Measurements from ENCODE around the gene C8G.

The C8G gene

GRCh38 chr9:136910901-136911245, 34.2 kb upstream of the C8G start:
- peaks cover 16% of the 10 kb centered on the region for H3K36me3 Mint-ChIP-seq
- DNase-seq (ENCODE audit: low spot score in 2 of 2) (no peak), ATAC-seq (ENCODE audit: low read depth) (no peak)
- no peak overlapping the region for H3K27ac Mint-ChIP-seq
- H3K9me3 Mint-ChIP-seq: no peaks in the 10 kb centered on the region
- no peak overlapping the region for H3K4me3 Mint-ChIP-seq
- no peaks in the 10 kb centered on the region for H3K27me3 Mint-ChIP-seq
- no peaks in the 10 kb centered on the region for H3K4me1 Mint-ChIP-seq

DNA sequence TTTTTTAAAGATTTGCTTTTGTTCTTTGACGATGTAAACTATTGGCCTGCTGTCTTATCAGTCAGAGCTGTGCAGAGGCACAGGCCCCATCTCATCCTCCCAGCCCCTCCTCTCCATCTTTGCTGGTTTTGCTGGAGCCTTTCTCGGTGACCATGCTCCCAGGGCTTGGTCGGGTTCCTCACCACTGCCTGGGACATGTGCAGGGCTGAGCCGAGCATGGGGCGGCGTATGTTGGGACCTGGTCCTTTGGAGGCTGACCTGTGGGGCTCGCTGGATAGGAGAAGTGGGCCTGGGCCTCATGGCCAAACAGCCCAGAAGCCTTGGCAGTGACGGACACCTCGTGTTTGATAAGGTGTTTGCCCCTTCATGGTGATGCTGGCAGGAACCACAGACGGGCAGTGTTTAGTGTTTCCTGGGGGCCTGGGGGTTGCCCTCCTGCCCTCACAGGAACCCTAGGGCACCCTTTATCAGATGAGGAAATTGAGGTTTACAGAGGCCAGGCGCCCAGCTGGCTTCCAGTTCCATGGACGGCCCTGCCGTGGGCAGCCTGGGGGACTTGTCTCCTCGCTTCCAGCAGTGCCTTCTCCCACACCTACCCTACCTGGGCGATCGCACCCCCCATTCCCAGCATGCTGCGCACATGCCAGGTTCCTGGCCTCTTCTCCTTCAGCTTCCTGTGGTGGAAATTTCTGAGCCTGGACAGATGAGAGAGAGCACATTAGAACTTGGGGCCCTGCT, 31.2 kb upstream of the C8G start:
- ATAC-seq (ENCODE audit: low read depth) (no peak), DNase-seq (ENCODE audit: low spot score in 2 of 2) (no peak)
- H3K27ac Mint-ChIP-seq: no peak overlapping the region
- H3K4me1 Mint-ChIP-seq: peaks cover 4% of the 10 kb centered on the region
- peaks cover 24% of the 10 kb centered on the region for H3K36me3 Mint-ChIP-seq
- no peaks in the 10 kb centered on the region for H3K27me3 Mint-ChIP-seq
- H3K4me3 Mint-ChIP-seq: no peak overlapping the region
- no peaks in the 10 kb centered on the region for H3K9me3 Mint-ChIP-seq

DNA sequence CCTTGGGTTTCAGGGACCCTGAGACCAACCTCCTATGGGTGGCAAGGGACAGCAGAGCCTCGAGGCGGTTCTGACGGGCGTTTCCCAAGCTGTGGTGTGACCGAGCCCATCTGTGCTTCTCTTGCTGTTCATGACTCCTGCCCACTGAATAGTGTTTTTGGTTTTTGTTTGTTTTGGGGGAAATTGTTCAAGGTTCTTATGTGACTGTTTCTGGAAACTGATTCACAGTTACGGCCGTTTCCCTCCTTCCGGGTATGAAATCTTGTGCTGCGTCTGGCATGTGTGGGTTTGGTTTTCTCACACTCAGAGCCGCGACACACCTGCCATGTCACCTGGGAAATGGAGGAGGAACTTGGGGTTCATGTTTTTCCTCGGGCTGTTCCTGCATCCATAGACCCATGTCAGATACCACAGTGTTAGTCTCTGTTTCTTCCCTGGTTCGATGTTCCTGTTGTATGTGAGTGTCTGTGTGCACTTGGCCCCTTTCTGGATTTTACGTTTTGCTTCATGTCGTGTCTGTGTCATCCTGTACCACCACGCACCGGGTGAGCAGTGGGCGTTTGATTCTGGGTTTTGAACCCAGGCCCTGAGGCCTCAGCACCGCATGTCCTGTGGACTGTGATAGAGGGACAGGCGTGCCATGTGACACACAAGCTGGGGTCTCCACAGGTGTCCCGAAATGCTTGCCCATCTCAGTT, 29.3 kb upstream of the C8G start:
- no peak overlapping the region for H3K27ac Mint-ChIP-seq
- peaks cover 4% of the 10 kb centered on the region for H3K4me1 Mint-ChIP-seq
- peaks cover 31% of the 10 kb centered on the region for H3K36me3 Mint-ChIP-seq
- H3K9me3 Mint-ChIP-seq: no peaks in the 10 kb centered on the region
- no peak for DNase-seq (ENCODE audit: low spot score in 2 of 2)
- no peaks in the 10 kb centered on the region for H3K27me3 Mint-ChIP-seq
- ATAC-seq (ENCODE audit: low read depth): no peak
- no peak overlapping the region for H3K4me3 Mint-ChIP-seq

DNA sequence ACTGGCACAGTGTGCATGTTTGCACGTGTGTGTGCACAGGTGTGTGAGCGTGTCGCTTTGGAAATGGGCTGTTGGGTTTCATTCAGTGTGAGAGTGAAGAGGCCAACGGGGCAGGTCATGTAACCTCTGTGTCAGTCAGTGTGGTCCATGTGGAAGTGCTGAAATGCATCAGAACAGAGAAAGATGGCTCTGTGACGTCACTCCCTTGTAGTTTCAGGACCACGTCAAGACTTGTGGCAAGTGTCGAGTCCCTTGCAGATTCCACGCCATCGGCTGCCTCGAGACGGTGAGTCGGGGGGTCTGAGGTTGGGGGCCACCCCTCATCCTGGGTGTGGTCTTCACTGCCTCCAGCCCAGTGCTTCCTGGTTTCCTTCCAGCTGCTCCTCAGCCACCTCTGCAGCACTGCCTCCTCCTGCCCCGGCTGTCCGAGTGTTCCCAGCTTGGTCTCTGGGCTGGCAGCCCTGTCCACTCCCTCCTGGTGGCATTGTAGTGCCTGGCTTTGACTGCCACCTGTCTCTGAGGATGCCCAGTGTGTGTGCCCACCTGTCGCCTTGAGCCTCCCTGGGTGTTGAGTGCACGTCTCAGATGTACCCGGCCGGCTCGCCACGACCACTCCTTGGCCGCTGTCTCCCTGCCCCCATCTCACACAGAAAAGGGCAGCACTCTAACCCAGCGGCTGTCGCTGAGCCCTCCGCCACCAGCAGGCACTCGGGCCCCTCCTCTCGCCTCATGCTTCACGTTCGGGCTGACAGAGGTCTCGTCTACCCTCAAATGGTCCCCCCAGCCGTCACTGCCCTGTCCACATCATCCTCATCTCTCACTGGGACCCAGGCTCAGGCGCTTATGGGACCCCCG, 28.5 kb upstream of the C8G start:
- H3K9me3 Mint-ChIP-seq: no peaks in the 10 kb centered on the region
- H3K36me3 Mint-ChIP-seq: peaks cover 31% of the 10 kb centered on the region
- no peak for ATAC-seq (ENCODE audit: low read depth)
- no peak overlapping the region for H3K27ac Mint-ChIP-seq
- DNase-seq (ENCODE audit: low spot score in 2 of 2): no peak
- no peak overlapping the region for H3K4me3 Mint-ChIP-seq
- H3K27me3 Mint-ChIP-seq: no peaks in the 10 kb centered on the region
- peaks cover 4% of the 10 kb centered on the region for H3K4me1 Mint-ChIP-seq

DNA sequence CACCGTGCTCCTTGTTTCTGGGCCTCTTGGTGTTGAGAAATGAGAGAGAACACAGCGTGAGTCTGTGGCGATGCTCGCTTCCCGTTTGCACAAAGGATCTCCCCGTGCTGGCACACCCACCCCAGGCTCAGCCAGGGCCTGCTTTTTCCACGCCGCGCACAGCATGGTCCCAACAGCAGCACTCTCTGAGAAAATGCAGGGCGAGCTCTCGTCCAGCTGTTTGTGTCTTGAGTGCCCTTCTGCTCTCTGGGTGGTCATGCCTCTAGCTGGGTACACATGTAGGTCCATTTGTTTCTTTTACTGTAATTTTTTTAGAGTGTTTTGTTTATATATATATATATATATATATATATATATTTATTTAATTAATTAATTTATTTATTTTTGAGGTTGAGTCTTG, 27.1 kb upstream of the C8G start:
- Mint-ChIP-seq H3K27ac (no peak overlapping the region), H3K4me3 (no peak overlapping the region)
- no peak for ATAC-seq (ENCODE audit: low read depth)

DNA sequence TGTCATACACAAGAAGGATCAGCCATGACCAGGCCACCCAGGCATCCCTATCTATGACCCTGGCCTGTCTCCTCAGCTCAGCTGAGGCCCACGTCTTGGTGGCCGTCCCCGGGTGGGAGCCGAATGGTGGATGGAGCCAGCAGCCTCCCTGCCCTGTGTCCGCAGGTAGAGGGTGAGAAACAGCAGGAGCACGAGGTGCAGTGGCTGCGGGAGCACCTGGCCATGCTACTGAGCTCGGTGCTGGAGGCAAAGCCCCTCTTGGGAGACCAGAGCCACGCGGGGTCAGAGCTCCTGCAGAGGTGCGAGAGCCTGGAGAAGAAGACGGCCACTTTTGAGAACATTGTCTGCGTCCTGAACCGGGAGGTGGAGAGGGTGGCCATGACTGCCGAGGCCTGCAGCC, 25.0 kb upstream of the C8G start:
- Mint-ChIP-seq H3K27ac (no peak overlapping the region), H3K4me3 (no peak overlapping the region), H3K36me3 (peaks cover 35% of the 10 kb centered on the region), H3K4me1 (peaks cover 6% of the 10 kb centered on the region), H3K9me3 (no peaks in the 10 kb centered on the region), H3K27me3 (no peaks in the 10 kb centered on the region)
- no peak for DNase-seq (ENCODE audit: low spot score in 2 of 2)
- ATAC-seq (ENCODE audit: low read depth): no peak

More for the DNA sequence above, 27.1 kb upstream of the C8G start:
- Mint-ChIP-seq H3K36me3 (peaks cover 35% of the 10 kb centered on the region), H3K27me3 (no peaks in the 10 kb centered on the region), H3K9me3 (no peaks in the 10 kb centered on the region), H3K4me1 (peaks cover 4% of the 10 kb centered on the region)
- DNase-seq (ENCODE audit: low spot score in 2 of 2): no peak

GRCh38 chr9:136920734-136921231, 24.3 kb upstream of the C8G start:
- peaks cover 6% of the 10 kb centered on the region for H3K4me1 Mint-ChIP-seq
- H3K27ac Mint-ChIP-seq: no peak overlapping the region
- no peak overlapping the region for H3K4me3 Mint-ChIP-seq
- H3K9me3 Mint-ChIP-seq: no peaks in the 10 kb centered on the region
- H3K27me3 Mint-ChIP-seq: no peaks in the 10 kb centered on the region
- peaks cover 34% of the 10 kb centered on the region for H3K36me3 Mint-ChIP-seq
- no peak for ATAC-seq (ENCODE audit: low read depth)
- DNase-seq (ENCODE audit: low spot score in 2 of 2): no peak

DNA sequence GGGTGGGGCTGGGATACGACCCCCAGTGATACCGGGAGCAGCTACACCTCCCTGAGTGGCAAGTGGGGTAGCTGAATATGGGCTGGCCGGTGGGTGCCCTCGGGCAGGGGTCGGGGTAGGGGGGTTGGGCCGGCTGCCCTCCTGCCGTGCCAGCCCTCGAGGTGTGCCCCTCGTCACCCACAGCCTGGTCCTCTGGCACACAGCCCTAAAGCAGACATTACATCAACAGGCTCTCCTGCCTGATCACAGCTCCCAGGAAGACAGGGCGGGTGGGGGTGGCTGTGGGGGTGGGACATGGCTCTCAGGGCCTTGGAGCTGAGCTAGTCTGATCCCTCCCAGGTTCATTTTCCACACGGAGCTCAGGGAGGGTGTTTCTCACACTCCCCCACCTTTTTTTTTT, 23.7 kb upstream of the C8G start:
- H3K4me3 Mint-ChIP-seq: no peak overlapping the region
- H3K27me3 Mint-ChIP-seq: no peaks in the 10 kb centered on the region
- peaks cover 6% of the 10 kb centered on the region for H3K4me1 Mint-ChIP-seq
- no peaks in the 10 kb centered on the region for H3K9me3 Mint-ChIP-seq
- DNase-seq (ENCODE audit: low spot score in 2 of 2): no peak
- no peak overlapping the region for H3K27ac Mint-ChIP-seq
- peaks cover 32% of the 10 kb centered on the region for H3K36me3 Mint-ChIP-seq
- ATAC-seq (ENCODE audit: low read depth): no peak

DNA sequence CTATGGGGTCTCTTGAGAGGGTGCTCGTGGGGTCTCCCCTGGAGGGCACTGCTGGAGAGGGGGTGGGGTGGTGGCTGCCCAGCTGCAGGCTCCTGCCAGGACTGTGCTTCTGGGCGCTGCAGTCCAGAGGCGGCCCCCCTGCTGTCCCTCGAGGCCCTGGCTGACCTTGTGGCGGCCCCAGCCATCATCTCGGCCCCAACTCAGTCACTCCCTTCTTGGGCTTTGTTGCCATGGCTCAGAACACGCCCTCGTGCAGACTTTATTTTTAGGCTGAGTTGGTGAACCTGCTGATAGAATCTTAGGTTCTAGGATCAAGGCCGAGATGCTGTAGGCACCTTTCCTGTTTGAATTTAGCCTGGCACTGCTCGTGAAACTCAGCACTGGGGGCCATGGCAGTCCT, 23.3 kb upstream of the C8G start:
- no peaks in the 10 kb centered on the region for H3K27me3 Mint-ChIP-seq
- no peak for DNase-seq (ENCODE audit: low spot score in 2 of 2)
- H3K36me3 Mint-ChIP-seq: peaks cover 32% of the 10 kb centered on the region
- H3K9me3 Mint-ChIP-seq: no peaks in the 10 kb centered on the region
- no peak overlapping the region for H3K4me3 Mint-ChIP-seq
- no peak for ATAC-seq (ENCODE audit: low read depth)
- H3K27ac Mint-ChIP-seq: no peak overlapping the region
- H3K4me1 Mint-ChIP-seq: peaks cover 6% of the 10 kb centered on the region

- no peaks in the 10 kb centered on the region for H3K9me3 Mint-ChIP-seq
- no peak overlapping the region for H3K4me3 Mint-ChIP-seq
- DNase-seq (ENCODE audit: low spot score in 2 of 2): no peak
- no peak overlapping the region for H3K27ac Mint-ChIP-seq
- H3K27me3 Mint-ChIP-seq: no peaks in the 10 kb centered on the region
- peaks cover 25% of the 10 kb centered on the region for H3K36me3 Mint-ChIP-seq
- no peak for ATAC-seq (ENCODE audit: low read depth)
- H3K4me1 Mint-ChIP-seq: peaks cover 2% of the 10 kb centered on the region
Observed at GRCh38 chr9:136922540-136922939, 22.5 kb upstream of the C8G start.

- no peaks in the 10 kb centered on the region for H3K9me3 Mint-ChIP-seq
- ATAC-seq (ENCODE audit: low read depth): no peak
- no peak overlapping the region for H3K27ac Mint-ChIP-seq
- peaks cover 22% of the 10 kb centered on the region for H3K36me3 Mint-ChIP-seq
- no peak overlapping the region for H3K4me3 Mint-ChIP-seq
- H3K4me1 Mint-ChIP-seq: peaks cover 5% of the 10 kb centered on the region
- no peaks in the 10 kb centered on the region for H3K27me3 Mint-ChIP-seq
- DNase-seq (ENCODE audit: low spot score in 2 of 2): no peak
Observed at GRCh38 chr9:136923881-136924280, 21.2 kb upstream of the C8G start.

GRCh38 chr9:136925414-136926153, 19.5 kb upstream of the C8G start:
- no peak overlapping the region for H3K27ac Mint-ChIP-seq
- H3K4me3 Mint-ChIP-seq: no peak overlapping the region
- no peaks in the 10 kb centered on the region for H3K9me3 Mint-ChIP-seq
- H3K36me3 Mint-ChIP-seq: peaks cover 11% of the 10 kb centered on the region
- H3K27me3 Mint-ChIP-seq: no peaks in the 10 kb centered on the region
- DNase-seq (ENCODE audit: low spot score in 2 of 2) (no peak), ATAC-seq (ENCODE audit: low read depth) (no peak)
- peaks cover 5% of the 10 kb centered on the region for H3K4me1 Mint-ChIP-seq

DNA sequence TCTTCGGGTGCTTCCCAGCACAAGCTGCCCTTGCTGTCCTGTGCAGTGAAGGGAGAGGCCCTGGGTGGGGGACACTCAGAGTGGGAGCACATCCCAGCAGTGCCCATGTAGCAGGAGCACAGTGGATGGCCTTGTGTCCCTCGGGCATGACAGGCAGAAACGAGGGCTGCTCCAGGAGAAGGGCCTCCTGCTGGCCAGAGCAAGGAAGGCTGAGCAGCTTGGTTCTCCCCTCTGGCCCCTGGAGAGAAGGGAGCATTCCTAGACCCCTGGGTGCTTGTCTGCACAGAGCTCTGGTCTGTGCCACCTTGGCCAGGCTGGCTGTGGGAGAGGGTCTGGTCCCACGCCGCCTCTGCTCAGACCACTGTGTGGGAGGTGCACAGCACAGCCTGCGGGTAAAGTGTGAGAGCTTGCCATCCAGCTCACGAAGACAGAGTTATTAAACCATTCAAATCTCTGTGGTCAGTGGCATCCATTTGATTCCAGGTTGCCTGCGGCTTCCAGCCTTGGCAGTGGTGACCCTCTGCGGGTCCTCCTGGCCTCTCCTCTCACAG, 18.8 kb upstream of the C8G start:
- Mint-ChIP-seq H3K36me3 (peaks cover 11% of the 10 kb centered on the region), H3K4me1 (peaks cover 5% of the 10 kb centered on the region), H3K27me3 (no peaks in the 10 kb centered on the region), H3K4me3 (no peak overlapping the region), H3K9me3 (no peaks in the 10 kb centered on the region), H3K27ac (no peak overlapping the region)
- ATAC-seq (ENCODE audit: low read depth) (no peak), DNase-seq (ENCODE audit: low spot score in 2 of 2) (no peak)

Data from memory B cell (primary cell).